GM23338 (cell line): ENCODE measurements around the gene BCL11B.

Source experiments
- CREB1 ChIP-seq: fragments of 250-450 bp; sonication (Bioruptor Pico); IDR thresholded peaks from 2 replicates; pipeline ENCODE4 v1.5.0; 2020; ENCODE audit warnings: low read depth, mild to moderate bottlenecking, moderate library complexity
- ETS1 ChIP-seq: IDR thresholded peaks from 2 replicates; pipeline ENCODE4 v1.6.1; 2016; ENCODE audit warnings: antibody characterized with exemption
- EZH2 ChIP-seq: fragments of 200-600 bp; sonication (generic); IDR thresholded peaks from one replicate; pipeline ENCODE4 v1.8.0; 2017; ENCODE audit warnings: antibody characterized with exemption, mild to moderate bottlenecking, low read depth; ENCODE audit not compliant: unreplicated experiment
- EZH2phosphoT487 ChIP-seq: fragments of 200-600 bp; sonication (generic); IDR thresholded peaks from one replicate; pipeline ENCODE4 v1.8.1; 2018; ENCODE audit warnings: antibody characterized with exemption; ENCODE audit not compliant: unreplicated experiment
- JUNB ChIP-seq: IDR thresholded peaks from one replicate; pipeline ENCODE4 v1.6.1; 2016; ENCODE audit warnings: antibody characterized with exemption; ENCODE audit not compliant: unreplicated experiment
- NANOG ChIP-seq: IDR thresholded peaks from 2 replicates; pipeline ENCODE4 v1.6.1; 2016; ENCODE audit warnings: antibody characterized with exemption, borderline replicate concordance
- POLR2AphosphoS5 ChIP-seq: IDR thresholded peaks from 2 replicates; pipeline ENCODE4 v1.6.1; 2016; ENCODE audit warnings: antibody characterized with exemption, low read depth
- STAT1 ChIP-seq: IDR thresholded peaks from one replicate; pipeline ENCODE4 v1.6.1; 2016; ENCODE audit warnings: antibody characterized with exemption; ENCODE audit not compliant: unreplicated experiment
- ZNF114 ChIP-seq: fragments of 250-450 bp; sonication (Bioruptor Pico); IDR thresholded peaks from 2 replicates; pipeline ENCODE4 v1.5.0; 2020; ENCODE audit warnings: mild to moderate bottlenecking, moderate library complexity
- ZNF331 ChIP-seq: fragments of 250-450 bp; sonication (Bioruptor Pico); IDR thresholded peaks from 2 replicates; pipeline ENCODE4 v1.5.0; 2020; ENCODE audit warnings: low read depth, mild to moderate bottlenecking, moderate library complexity
- ZNF462 ChIP-seq: fragments of 250-450 bp; sonication (Bioruptor Pico); IDR thresholded peaks from 2 replicates; pipeline ENCODE4 v1.5.0; 2020; ENCODE audit warnings: mild to moderate bottlenecking, moderate library complexity
- TF ChIP-seq, protein P1 (sequence below), 2 experiments: fragments of 200-600 bp in 1 of 2; sonication (generic) in 1 of 2; conservative IDR thresholded peaks; 2 replicates each; pipeline versions ENCODE4 v1.5.1 to v1.6.1; 2016 to 2017; ENCODE audit warnings: antibody characterized with exemption in 2 of 2, low read depth in 2 of 2, mild to moderate bottlenecking in 2 of 2, moderate library complexity in 1 of 2
- TF ChIP-seq, protein P2 (sequence below): IDR thresholded peaks from one replicate; pipeline ENCODE4 v1.6.1; 2018; ENCODE audit warnings: antibody characterized with exemption; ENCODE audit not compliant: unreplicated experiment

DNA sequence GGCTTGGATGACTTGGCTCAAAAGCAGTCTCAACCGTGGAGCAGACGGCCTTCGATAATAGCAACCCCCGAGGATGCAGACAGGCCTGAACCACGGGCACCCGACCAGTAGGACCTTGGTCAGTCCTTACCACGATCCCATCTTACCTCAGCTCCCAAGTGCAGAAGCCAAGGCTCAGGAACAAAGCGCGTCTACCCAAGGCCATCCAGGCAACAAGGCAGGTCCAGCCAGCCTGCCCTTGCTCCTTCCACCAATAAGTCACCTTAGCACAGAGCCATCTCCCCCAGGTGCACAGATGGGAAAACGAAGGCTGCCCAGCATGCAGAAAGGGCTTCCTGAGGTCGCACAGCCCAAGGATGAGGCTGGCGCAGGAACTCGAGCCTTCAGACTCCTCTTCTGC is 77.3 kb downstream of the BCL11B start:
- TF ChIP-seq, protein P1, sequence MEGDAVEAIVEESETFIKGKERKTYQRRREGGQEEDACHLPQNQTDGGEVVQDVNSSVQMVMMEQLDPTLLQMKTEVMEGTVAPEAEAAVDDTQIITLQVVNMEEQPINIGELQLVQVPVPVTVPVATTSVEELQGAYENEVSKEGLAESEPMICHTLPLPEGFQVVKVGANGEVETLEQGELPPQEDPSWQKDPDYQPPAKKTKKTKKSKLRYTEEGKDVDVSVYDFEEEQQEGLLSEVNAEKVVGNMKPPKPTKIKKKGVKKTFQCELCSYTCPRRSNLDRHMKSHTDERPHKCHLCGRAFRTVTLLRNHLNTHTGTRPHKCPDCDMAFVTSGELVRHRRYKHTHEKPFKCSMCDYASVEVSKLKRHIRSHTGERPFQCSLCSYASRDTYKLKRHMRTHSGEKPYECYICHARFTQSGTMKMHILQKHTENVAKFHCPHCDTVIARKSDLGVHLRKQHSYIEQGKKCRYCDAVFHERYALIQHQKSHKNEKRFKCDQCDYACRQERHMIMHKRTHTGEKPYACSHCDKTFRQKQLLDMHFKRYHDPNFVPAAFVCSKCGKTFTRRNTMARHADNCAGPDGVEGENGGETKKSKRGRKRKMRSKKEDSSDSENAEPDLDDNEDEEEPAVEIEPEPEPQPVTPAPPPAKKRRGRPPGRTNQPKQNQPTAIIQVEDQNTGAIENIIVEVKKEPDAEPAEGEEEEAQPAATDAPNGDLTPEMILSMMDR (conservative IDR thresholded peaks at IDR 0.05; ENCODE audit: low read depth in 2 of 2), result no peak
- TF ChIP-seq NANOG (no peak), POLR2AphosphoS5 (no peak), EZH2phosphoT487 (no peak), EZH2 (no peak), ZNF462 (no peak), CREB1 (CRISPR knock-in tag) (no peak), STAT1 (no peak), ETS1 (no peak), ZNF331 (CRISPR knock-in tag) (no peak), JUNB (no peak), ZNF114 (CRISPR knock-in tag) (no peak)
- TF ChIP-seq, protein P2, sequence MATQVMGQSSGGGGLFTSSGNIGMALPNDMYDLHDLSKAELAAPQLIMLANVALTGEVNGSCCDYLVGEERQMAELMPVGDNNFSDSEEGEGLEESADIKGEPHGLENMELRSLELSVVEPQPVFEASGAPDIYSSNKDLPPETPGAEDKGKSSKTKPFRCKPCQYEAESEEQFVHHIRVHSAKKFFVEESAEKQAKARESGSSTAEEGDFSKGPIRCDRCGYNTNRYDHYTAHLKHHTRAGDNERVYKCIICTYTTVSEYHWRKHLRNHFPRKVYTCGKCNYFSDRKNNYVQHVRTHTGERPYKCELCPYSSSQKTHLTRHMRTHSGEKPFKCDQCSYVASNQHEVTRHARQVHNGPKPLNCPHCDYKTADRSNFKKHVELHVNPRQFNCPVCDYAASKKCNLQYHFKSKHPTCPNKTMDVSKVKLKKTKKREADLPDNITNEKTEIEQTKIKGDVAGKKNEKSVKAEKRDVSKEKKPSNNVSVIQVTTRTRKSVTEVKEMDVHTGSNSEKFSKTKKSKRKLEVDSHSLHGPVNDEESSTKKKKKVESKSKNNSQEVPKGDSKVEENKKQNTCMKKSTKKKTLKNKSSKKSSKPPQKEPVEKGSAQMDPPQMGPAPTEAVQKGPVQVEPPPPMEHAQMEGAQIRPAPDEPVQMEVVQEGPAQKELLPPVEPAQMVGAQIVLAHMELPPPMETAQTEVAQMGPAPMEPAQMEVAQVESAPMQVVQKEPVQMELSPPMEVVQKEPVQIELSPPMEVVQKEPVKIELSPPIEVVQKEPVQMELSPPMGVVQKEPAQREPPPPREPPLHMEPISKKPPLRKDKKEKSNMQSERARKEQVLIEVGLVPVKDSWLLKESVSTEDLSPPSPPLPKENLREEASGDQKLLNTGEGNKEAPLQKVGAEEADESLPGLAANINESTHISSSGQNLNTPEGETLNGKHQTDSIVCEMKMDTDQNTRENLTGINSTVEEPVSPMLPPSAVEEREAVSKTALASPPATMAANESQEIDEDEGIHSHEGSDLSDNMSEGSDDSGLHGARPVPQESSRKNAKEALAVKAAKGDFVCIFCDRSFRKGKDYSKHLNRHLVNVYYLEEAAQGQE, result no peak
